ENCODE data around the gene RAP1GAP2. TPM values are rescaled to one million over a fixed set of nuclear protein-coding genes. Genes with fewer than 3 reads are reported as not detected.

Gene RAP1GAP2
- total RNA-seq, 1 donor from 2014 or later: 8.6 TPM

GRCh38 chr17:2945299-2945698 lies 149.1 kb downstream of the RAP1GAP2 start:
- H3K9ac ChIP-seq (ENCODE audit: low read length): no peak overlapping the region
- TF ChIP-seq, protein P1, sequence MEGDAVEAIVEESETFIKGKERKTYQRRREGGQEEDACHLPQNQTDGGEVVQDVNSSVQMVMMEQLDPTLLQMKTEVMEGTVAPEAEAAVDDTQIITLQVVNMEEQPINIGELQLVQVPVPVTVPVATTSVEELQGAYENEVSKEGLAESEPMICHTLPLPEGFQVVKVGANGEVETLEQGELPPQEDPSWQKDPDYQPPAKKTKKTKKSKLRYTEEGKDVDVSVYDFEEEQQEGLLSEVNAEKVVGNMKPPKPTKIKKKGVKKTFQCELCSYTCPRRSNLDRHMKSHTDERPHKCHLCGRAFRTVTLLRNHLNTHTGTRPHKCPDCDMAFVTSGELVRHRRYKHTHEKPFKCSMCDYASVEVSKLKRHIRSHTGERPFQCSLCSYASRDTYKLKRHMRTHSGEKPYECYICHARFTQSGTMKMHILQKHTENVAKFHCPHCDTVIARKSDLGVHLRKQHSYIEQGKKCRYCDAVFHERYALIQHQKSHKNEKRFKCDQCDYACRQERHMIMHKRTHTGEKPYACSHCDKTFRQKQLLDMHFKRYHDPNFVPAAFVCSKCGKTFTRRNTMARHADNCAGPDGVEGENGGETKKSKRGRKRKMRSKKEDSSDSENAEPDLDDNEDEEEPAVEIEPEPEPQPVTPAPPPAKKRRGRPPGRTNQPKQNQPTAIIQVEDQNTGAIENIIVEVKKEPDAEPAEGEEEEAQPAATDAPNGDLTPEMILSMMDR (IDR thresholded peaks at IDR 0.05; ENCODE audit: insufficient read depth, low read depth, low read length): no peak
- TF ChIP-seq EZH2 (IDR thresholded peaks at IDR 0.05; ENCODE audit: insufficient read depth, low read length): no peak
- peaks cover 8% of the 10 kb centered on the region for H3K4me1 Mint-ChIP-seq (ENCODE audit: low read depth, unreplicated experiment)
- H3K27me3 ChIP-seq (ENCODE audit: insufficient read depth, low read length): peaks cover 8% of the 10 kb centered on the region
- H2AFZ ChIP-seq (ENCODE audit: low read depth, low read length): no peak overlapping the region
- H3K27ac ChIP-seq (ENCODE audit: low read depth, low read length): no peak overlapping the region
- H3K9me3 Mint-ChIP-seq (ENCODE audit: unreplicated experiment): peaks cover 2% of the 10 kb centered on the region
- H3K79me2 ChIP-seq (ENCODE audit: insufficient read depth, low read length): no peaks in the 10 kb centered on the region
- peaks cover 9% of the 10 kb centered on the region for H3K27me3 Mint-ChIP-seq (ENCODE audit: low read depth, unreplicated experiment)
- no peaks in the 10 kb centered on the region for H3K9me3 ChIP-seq (ENCODE audit: insufficient read depth, low read depth, low read length)
- no peak for DNase-seq (ENCODE audit: low read depth)
- FAIRE-seq: no peak
- H3K27ac Mint-ChIP-seq (ENCODE audit: unreplicated experiment): no peak overlapping the region
- H3K4me3 Mint-ChIP-seq (ENCODE audit: unreplicated experiment): no peak overlapping the region
- no peak overlapping the region for H3K4me2 ChIP-seq (ENCODE audit: low read length)
- no peak overlapping the region for H3K4me3 ChIP-seq (ENCODE audit: insufficient read depth, low read depth, low read length)
- no peaks in the 10 kb centered on the region for H3K36me3 ChIP-seq (ENCODE audit: insufficient read depth, low read length)
- no peaks in the 10 kb centered on the region for H3K36me3 Mint-ChIP-seq (ENCODE audit: low read depth, unreplicated experiment)
- no peaks in the 10 kb centered on the region for H4K20me1 ChIP-seq (ENCODE audit: insufficient read depth, low read length)
- peaks cover 2% of the 10 kb centered on the region for H3K4me1 ChIP-seq (ENCODE audit: insufficient read depth, low read length)

DNA sequence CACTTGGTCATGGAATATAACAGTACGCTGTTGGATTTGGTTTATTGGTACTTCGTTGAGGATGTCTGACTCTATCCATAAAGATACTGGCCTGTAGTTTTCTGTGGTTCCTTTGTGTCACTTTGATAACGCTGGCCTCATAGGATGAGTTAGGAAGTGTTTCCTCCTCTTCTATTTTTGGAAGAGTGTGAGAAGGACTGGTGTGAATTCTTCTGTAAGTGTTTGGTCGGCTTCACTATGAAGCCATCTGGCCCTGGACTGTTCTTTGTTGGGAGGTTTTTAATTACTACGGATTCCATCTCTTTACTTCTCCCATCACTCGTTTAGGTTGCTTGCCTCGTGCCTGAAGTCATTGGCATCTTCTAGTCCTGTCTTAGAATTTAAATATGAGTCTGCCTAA lies 149.9 kb downstream of the RAP1GAP2 start:
- Histone ChIP-seq H3K79me2 (ENCODE audit: insufficient read depth, low read length) (no peaks in the 10 kb centered on the region), H3K9ac (ENCODE audit: low read length) (no peak overlapping the region), H3K27ac (ENCODE audit: low read depth, low read length) (no peak overlapping the region), H3K4me1 (ENCODE audit: insufficient read depth, low read length) (peaks cover 2% of the 10 kb centered on the region), H3K4me3 (ENCODE audit: insufficient read depth, low read depth, low read length) (no peak overlapping the region), H3K9me3 (ENCODE audit: insufficient read depth, low read depth, low read length) (no peaks in the 10 kb centered on the region), H3K27me3 (ENCODE audit: insufficient read depth, low read length) (peaks cover 8% of the 10 kb centered on the region), H3K4me2 (ENCODE audit: low read length) (no peak overlapping the region), H3K36me3 (ENCODE audit: insufficient read depth, low read length) (no peaks in the 10 kb centered on the region), H4K20me1 (ENCODE audit: insufficient read depth, low read length) (no peaks in the 10 kb centered on the region), H2AFZ (ENCODE audit: low read depth, low read length) (no peak overlapping the region)
- TF ChIP-seq EZH2 (IDR thresholded peaks at IDR 0.05; ENCODE audit: insufficient read depth, low read length): no peak
- TF ChIP-seq, protein P1 (IDR thresholded peaks at IDR 0.05; ENCODE audit: insufficient read depth, low read depth, low read length): no peak
- Mint-ChIP-seq H3K36me3 (ENCODE audit: low read depth, unreplicated experiment) (no peaks in the 10 kb centered on the region), H3K9me3 (ENCODE audit: unreplicated experiment) (peaks cover 2% of the 10 kb centered on the region), H3K27ac (ENCODE audit: unreplicated experiment) (no peak overlapping the region), H3K4me3 (ENCODE audit: unreplicated experiment) (no peak overlapping the region), H3K4me1 (ENCODE audit: low read depth, unreplicated experiment) (peaks cover 8% of the 10 kb centered on the region), H3K27me3 (ENCODE audit: low read depth, unreplicated experiment) (peaks cover 7% of the 10 kb centered on the region)
- DNase-seq (ENCODE audit: low read depth) (no peak), FAIRE-seq (no peak)

- no peak overlapping the region for H3K4me3 Mint-ChIP-seq (ENCODE audit: unreplicated experiment)
Observed at GRCh38 chr17:2947588-2947950, 151.3 kb downstream of the RAP1GAP2 start.

More at GRCh38 chr17:2947588-2947950, 151.3 kb downstream of the RAP1GAP2 start:
- no peak overlapping the region for H2AFZ ChIP-seq (ENCODE audit: low read depth, low read length)
- H3K4me1 ChIP-seq (ENCODE audit: insufficient read depth, low read length): peaks cover 2% of the 10 kb centered on the region
- H3K4me3 ChIP-seq (ENCODE audit: insufficient read depth, low read depth, low read length): no peak overlapping the region
- TF ChIP-seq, protein P1 (IDR thresholded peaks at IDR 0.05; ENCODE audit: insufficient read depth, low read depth, low read length): no peak
- TF ChIP-seq EZH2 (IDR thresholded peaks at IDR 0.05; ENCODE audit: insufficient read depth, low read length): no peak
- no peaks in the 10 kb centered on the region for H3K9me3 ChIP-seq (ENCODE audit: insufficient read depth, low read depth, low read length)
- Mint-ChIP-seq H3K36me3 (ENCODE audit: low read depth, unreplicated experiment) (no peaks in the 10 kb centered on the region), H3K27me3 (ENCODE audit: low read depth, unreplicated experiment) (peaks cover 6% of the 10 kb centered on the region), H3K9me3 (ENCODE audit: unreplicated experiment) (no peaks in the 10 kb centered on the region), H3K4me1 (ENCODE audit: low read depth, unreplicated experiment) (peaks cover 8% of the 10 kb centered on the region), H3K27ac (ENCODE audit: unreplicated experiment) (no peak overlapping the region)
- H3K9ac ChIP-seq (ENCODE audit: low read length): no peak overlapping the region
- no peak overlapping the region for H3K4me2 ChIP-seq (ENCODE audit: low read length)
- DNase-seq (ENCODE audit: low read depth) (no peak), FAIRE-seq (no peak)
- H3K79me2 ChIP-seq (ENCODE audit: insufficient read depth, low read length): no peaks in the 10 kb centered on the region
- H3K27ac ChIP-seq (ENCODE audit: low read depth, low read length): no peak overlapping the region
- no peaks in the 10 kb centered on the region for H4K20me1 ChIP-seq (ENCODE audit: insufficient read depth, low read length)
- peaks cover 5% of the 10 kb centered on the region for H3K27me3 ChIP-seq (ENCODE audit: insufficient read depth, low read length)
- no peaks in the 10 kb centered on the region for H3K36me3 ChIP-seq (ENCODE audit: insufficient read depth, low read length)
